CD4-positive, alpha-beta T cell treated with Interleukin-6 for 4 hours (primary cell): ENCODE data around the gene PPM1L.
"Not testable (repeated sequence)": the region's sequence is repeated elsewhere in the genome, so short reads cannot be mapped to it uniquely, and the experiment has no call there.

Experiments used
- DNase-seq: peaks from one replicate; pipeline ENCODE4 v3.0.0-alpha.2; 2020; ENCODE audit warnings: mixed read lengths

PPM1L gene

DNA sequence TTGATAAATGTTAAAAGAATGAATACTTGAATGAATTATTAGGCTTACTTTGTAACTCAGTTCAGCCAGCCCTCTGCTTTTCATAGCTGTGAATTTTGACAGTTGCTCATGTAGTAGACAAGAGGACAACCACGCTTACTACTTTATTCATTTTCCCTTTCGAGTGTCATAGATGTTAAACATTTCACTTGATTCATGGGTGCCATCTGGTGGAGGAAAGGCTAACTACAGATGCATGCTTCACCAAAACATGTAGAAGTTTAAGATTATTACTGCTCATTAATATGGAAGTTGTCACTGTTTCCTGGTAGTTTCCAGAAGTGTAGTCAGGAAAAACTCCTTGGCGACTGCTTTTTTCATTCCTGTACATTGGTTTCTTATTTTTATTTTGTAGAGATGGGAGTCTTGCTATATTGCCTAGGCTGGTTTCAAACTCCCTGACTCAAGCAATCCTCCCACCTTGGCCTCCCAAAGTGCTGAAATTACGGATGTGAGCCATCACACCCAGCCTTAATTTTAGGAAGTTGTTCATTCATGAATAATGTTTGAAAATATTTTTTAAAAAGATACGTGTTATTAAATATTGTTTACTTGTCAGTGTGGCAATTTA, 186.0 kb downstream of the PPM1L start:
- peak; percentile 71 for DNase-seq

DNA sequence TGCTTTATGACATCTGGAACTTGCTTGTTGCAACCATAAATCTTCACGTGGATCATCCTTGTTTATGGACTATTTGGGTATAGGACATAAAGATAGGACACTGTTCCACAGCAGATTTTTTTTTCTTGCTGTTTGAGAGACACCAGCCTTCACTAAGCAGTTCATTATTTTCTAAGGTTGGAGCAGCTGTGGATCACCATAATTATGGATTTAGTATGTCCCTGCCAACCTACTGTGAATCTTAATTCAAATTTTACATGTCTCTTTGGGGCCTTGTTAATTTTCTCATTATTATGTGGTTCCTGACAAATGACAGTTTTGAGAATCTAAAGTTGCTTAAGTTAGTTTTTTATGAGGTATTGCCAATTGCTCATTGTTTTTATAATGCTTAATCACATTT, 188.0 kb downstream of the PPM1L start:
- no peak for DNase-seq

DNA sequence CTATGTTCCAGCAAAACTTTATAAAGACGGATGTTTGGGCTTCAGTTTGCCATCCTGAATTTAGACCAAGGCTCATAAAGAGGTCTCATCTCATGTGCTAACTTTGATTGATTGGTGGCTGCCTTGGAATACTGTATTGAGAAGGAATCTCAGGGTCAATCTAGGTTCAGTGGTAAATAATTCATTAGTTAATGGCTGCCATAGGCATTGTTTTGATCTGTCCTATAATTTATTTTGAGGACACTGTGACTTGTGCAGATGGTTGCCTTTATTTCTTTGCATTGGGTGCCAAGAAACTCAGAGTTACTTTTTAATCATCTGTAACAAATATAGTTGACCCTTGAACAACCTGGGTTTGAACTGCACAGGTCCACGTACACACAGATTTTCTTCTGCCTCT, 189.3 kb downstream of the PPM1L start:
- no peak for DNase-seq

DNA sequence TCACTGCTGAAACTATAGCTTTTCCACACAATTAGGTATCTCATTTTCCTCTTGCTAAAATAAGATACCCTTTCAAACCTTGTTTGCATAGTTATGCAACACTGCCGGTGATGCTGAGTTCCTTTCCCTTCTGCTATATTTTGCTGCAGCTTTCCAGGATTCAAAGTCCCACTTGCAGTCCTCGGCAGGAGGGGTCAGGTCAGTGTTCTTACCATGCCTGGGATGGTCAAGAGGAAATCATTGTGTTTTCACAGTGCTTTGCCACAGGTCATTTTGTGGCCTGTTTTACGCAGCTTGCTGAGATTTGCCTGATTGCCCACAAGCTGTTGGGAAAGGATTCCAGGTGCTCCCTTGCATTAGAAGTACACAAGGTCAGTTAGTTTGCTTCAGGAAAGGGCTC, 192.2 kb downstream of the PPM1L start:
- DNase-seq, result no peak

DNA sequence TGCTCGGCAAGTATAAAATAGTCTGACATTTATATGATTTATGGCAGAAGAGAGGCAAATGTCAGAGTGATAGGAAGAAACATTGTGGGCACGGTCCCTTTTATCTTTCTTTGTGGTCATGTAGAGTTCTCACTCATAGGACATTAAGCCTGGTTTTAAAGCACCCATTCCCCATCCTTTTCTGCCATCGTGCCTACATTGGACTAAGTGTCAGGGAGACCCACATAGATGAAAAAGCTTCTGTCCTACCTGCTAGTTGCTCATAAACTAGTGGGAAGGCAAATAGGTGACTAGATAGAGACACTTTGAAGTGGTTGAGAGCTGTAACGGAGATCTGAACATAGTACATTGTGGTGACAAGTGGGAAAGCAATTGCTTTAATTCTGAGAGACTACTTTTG, 193.4 kb downstream of the PPM1L start:
- DNase-seq, result no peak

DNA sequence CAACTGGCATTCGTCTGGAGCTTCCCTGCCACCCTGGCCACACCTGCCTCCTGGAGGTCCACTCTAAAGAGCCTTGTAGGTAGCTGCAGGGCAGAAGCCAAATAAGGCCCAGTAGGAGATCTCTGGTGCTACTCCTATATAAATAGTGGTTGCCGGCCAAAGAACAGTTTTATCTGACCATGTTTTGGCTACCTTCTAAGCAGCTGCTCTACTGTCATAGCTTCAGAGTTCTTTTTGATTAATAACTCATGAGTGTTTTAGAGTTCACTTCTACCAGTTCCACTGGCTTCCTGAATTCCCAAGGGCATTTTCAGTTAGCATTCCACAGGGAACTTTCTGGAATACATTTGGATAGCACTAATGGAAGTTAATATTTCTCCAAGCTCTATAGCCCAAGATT, 194.5 kb downstream of the PPM1L start:
- DNase-seq, result no peak

DNA sequence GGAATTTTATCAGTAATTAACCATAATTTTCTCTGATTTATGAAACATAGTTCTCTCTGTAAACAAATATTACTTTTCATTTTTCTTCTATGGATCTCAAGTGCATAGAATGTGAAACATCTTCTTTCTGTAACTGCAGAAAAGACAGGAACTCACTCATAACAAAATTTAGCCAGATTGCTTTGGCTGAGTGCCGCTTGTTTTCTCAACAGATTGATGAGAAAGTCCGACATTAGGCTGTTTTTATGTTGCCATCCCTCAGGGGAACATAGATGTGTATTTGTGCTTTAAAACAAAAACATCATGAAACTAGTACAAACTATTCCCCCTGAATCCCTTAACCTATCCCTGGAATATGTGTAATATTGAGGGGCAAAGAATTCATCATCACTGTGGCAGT, 194.9 kb downstream of the PPM1L start:
- no peak for DNase-seq

DNA sequence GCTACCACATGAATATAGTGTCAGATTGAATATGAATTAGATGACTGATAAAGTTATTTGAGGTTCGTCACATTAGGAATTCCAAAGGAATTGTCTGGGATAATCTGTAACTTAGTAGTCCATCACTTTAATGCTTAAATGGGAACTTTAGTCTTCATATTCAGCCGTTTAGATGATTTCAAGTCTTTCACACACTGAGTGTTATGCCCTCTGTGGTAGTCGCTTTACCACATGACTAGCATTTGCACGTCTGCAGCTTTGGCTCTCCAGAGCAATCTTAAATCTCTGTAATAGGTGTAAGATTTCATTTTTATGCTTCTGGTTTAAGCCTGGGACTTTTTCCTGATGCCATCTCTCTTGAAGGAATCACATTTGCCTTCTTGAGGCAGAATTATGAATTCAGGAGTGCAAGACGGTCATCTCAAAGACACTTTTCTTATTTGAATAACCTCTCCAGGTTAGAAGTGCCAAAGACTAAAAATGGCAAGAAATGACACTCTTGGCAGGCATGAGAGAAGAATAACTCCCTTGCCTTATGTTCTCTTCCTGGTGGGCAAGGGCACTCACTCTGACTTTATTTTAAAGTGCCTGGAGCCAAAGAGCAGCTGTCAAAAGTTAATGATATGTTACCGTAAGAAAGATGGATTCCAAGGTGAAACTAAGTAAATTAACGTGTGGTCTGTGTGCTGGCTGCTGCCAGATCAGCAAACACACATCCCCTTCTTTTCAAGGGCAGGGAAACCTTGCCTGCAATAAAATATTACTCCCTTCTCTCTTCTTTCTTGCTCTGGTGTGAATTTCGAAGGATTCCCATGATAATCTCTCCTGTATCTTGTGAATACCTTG, 195.8 kb downstream of the PPM1L start:
- DNase-seq, result no peak

DNA sequence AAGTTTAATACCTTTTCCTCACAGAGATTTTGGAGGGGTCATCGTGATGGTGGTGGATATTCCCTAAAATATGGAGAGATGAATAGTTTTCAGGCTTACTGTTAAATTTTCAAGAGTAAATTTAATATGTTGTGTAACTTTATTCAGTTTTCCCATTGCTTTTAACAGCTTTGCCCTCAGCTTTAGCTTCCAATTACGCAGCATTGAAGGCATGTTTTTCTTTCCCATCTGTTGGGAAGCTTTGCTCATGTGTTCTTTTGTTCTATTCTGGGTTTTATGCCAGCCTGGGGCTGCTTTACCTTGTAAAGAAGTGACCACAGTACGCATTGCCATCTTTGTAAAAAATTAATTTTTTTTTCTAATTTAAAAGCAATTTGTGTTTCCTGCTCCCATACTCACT, 197.7 kb downstream of the PPM1L start:
- no peak for DNase-seq

DNA sequence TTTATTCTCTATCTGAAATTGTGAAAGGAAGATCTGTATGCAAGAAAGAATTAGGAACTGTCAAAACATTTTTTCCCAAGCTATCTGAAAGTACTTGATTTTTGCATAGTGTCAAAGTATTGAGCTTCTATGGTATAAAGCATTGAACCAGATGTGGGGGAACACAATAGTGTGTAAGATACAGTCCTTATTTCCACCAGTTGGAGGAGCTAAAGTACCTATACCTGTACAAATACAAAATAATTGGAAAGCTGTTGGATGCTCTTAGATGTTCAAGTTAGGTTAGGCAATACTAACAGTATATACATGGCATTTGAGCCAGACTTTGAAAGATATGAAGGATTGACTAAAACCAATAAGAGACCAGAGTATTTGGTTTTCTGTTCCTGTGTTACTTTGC, 200.8 kb downstream of the PPM1L start:
- DNase-seq, result no peak

DNA sequence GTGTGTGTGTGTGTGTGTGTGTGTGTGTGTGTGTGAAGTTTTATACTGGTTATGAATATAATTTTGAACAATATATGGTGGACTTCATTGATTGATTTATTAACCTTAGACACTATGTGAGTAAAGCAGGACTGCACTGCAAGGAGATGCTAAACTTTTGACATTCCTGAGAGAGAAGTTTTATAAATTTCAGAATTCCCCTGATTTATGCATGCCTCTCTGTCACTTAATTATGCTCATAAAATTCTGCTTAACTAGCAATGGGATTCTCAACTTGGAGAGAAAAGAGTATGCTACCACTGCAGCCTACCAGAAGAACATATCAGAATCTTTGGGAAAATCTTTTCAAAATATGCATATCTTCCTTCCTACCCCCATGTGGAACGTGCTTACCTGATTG, 204.5 kb downstream of the PPM1L start:
- DNase-seq, result no peak

DNA sequence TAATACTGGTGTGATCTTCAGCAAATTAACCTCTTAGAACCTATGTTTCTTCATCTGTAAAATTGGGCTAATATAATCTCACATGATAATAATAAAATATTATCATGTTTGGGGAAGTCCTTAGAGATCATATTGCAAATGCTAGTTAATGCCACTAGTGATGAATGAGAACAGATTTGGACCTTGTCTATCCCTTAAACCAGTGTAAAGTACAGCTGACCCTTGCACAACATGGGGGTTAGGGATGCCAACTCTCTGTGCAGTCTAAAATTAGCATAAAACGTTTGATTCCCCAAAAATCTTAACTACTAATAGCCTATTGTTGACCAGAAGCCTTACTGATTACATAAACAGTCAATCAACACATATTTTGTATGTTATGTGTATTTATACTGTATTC, 207.9 kb downstream of the PPM1L start:
- DNase-seq, result no peak

DNA sequence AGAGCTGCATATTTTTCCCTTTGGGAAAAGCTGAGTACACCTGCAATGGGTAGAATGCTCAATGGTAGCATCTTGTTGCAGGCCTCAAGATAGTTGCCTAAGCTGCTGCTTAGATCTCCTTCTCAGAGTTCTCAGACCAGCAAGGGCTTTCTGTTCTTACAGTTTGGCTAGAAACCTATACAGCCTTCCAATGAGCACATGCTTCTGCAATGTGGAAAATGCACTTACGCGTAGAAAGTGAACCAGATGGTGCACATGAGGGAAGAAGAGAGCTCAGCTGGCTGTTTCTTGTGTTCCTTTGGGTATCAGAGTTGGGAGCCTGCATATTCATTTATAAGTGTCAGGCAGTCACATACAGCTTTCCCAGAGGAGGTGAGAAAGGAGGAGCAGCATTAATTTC, 212.7 kb downstream of the PPM1L start:
- DNase-seq, result no peak

DNA sequence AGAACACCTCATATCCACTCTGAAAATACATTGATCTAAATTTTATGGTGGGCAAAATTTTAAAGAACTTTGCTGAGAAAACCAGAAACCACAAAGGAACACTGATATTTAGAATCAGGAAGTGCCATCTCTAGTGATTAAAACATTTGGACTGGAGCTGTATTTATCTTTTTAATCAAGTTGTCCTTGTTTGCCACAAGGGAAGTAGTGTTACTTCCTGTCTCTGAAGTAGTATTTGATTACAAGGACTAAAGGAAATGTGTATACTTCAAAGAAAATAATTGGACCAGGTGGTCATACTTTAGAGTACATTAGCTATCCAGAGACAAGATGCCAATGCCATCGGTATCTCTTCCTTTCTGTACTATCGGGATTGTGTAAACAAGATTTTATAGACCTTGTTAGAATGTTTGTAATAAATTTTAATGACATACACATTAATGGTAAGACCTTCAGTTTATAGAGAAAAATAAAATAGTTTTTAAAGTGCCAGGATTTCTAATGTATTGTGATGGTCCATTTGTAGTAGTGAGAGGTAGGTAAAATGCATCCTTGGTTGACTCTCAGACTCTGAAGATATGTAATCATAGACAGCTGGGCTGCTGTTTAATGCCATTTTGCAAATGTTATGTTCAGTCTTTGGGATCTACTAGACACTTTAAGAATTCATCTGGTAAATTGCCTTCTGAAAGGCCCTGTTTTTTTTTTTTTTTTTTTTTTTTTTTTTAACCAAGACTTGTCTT, 217.2 kb downstream of the PPM1L start:
- DNase-seq, result no peak

DNA sequence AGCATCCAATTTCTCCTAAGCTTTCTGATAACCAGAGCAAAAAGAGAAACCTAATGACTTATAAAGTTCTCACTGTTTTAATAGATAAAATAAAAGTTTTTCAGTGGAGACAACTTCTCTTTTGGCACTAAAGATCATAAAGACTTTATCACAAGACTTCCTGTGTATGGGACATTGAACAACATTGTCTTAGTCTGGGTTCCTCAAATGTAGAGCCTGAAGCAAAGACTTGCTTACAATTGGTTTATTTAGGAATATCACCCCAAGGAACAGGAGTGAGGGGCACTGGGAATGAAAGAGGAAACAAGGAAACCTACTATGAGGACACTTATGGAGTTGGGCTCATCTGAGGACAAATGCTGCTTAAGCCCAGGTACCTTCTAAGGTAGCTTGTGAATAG, 221.7 kb downstream of the PPM1L start:
- no peak for DNase-seq

DNA sequence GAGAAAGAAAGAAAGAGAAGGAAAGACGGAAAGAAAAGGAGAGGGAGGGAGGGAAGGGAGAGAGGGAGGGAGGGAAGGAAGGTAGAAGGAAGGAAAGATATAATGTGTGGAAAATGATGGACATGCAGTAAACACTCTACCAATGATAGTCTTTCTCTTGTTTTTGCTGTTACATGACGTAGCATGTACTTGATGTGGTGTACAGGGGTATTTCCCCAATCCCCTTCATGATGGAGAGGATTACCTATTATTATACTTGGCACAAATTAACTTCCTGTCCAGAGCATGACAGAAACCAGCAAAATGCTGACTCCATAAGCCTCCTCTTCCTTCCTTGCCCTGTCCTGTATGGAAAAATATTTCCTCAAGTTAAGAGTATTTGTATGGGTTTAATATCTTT, 224.7 kb downstream of the PPM1L start:
- no peak for DNase-seq

DNA sequence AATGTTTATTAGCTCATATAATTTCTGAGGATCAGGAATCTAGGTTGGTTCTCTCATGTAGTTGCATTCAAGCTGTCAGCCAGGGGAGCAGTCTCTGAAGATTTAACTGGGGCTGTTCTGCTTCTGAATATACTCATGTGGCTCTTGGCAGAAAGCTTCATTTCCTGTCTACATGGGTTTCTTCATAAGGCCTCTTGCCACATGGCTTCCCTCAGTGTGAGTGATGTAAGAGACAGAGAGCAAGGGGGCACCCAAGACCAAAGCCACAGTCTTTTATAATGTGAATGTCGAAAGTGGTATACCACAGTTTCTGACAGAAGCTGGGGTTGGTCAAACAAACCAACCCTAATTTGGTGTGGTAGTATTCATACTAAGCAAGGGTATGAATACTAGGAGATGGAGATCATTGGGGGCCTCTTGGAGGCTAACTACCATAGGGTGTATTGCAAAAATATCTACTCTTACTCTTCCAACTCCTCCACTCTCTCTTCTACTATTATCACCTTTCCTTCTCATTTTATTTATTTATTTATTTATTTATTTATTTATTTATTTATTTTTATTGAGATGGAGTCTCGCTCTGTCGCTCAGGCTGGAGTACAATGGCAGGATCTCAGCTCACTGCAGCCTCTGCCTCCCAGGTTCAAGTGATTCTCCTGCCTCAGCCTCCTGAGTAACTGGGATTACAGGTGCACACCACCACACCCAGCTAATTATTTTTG, 225.3 kb downstream of the PPM1L start:
- DNase-seq, result no peak

DNA sequence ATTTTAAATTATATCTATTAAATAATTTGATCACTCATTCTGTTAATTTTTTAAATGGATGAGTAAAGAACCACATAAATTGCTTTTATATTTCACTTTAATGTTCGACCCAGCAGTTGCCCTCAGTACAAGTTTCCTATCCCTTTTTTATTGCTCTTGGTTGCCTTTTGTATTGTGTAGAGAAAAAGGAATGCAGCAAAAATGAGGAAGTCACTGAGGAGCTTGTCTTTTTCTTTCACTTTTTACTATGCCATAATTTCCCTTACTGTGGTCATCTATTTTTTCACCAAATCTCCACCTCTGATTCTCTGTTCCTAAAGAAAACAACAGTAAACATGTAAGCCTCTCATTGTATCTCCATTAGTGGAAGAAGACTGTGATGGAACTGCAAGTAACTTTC, 226.5 kb downstream of the PPM1L start:
- no peak for DNase-seq

DNA sequence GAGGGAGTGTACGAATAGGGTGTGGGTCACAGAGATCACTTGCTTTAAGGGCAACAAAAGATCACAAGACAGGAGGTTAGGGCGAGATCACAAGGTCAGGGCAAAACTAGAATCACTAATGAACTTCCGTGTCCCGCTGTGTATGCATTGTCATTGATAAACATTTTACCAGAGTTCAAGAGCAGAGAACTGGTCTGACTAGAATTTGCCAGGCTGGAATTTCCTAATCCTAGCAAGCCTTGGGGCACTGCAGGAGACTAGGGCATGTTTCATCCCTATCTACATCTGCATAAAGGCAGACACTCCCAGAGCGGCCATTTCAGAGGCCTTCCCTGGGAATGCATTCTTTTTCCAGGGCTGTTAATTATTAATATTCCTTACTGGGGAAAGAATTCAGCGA, 227.9 kb downstream of the PPM1L start:
- not testable (repeated sequence) for DNase-seq

DNA sequence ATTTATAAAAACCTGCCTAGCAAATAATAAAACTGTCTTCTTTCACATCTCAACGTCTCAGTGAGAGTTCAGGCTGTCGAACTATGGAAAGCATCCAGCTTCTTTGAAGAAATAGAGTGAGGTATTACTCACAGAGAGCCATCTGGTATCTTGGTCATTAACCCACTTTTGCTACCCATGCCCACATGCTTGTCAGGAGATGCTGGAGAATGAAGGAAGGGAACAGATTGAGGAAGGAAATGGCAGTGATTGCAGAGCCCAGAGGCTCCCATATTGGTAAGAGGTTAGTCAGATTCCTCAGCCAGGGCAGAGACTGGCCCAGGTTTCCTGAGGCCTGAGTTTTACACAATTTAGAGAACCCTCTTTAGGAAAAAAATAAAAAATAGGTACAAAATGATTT, 230.0 kb downstream of the PPM1L start:
- DNase-seq, result no peak

DNA sequence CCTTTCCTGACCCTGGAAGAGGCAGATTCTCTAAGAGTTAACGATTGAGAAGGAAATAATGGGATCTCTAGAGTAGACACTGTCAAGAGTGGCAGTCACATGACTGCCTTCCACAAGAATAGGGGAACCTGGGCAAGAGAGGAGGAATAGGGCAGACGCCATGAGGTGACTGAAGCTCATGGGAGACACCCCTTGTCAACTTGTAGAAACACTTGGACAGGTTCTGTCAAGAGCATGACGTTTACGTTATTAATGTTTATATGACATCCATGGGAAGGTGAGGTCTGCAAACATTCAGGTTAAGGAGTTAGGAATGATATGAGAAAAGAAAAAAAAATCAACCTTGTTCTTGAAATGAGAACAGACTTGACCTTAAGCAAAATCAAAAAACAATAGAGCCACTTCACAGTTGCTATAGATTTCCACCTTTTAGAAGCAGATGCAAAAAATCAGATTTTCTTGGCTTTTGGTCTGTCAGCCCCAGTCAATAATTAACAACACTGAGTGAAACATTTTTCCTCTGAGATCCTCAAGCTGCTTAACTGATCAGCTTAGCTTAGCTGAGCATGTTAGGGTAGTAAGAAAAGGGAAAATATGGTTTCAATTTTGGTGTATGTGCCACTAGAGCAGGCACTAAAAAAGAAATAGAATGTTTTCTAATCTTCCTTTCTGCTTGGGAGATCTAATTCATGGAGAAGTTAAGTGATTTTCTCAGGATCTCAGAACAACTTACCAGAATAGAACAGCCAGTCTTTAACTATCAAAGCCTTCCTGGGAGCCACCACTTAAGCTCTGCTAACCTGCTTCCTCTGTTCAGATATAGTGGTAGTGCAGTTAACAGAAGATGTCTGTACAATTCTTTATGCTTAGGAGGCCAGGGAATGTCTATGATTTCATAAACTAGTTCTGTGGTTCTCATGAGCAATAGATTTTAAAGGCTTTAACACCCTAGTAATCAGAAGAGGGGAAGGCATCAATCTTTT, 232.2 kb downstream of the PPM1L start:
- DNase-seq, result no peak

DNA sequence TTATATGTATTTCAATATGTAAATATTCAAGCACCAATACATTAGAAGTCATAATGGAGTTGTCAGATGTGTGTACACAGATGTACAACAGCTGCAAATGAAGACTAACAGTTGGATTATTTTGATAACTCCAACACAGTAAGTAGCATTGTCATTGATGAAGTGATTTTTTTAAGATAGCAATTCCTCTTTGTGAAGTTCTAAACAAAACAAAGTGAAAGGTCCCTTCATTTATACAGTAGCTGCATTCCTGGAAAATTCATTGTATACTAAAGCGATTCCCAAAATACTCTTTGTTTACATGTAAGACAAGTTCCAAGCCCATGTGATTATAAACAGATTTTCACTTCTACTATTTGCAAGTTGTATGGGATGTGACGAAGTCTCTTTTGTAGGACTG, 234.4 kb downstream of the PPM1L start:
- no peak for DNase-seq
